Hepatocyte (in vitro differentiated cells): ENCODE measurements around the gene TMEM9B. TPM values are rescaled to one million over a fixed set of nuclear protein-coding genes. Genes with fewer than 3 reads are reported as not detected.

Source experiments
- DNase-seq: peaks from one replicate; pipeline ENCODE4 v3.0.0-alpha.2; 2016; ENCODE audit warnings: low spot score
- H2AFZ ChIP-seq: fragments of 200-600 bp; sonication (generic); 2 replicates; pipeline ENCODE4 v1.6.0; 2016; ENCODE audit warnings: antibody characterized with exemption, mild to moderate bottlenecking
- H3K27ac ChIP-seq: fragments of 200-600 bp; sonication (generic); 2 replicates; pipeline ENCODE4 v1.5.1; 2016; ENCODE audit warnings: mild to moderate bottlenecking
- H3K27me3 ChIP-seq: fragments of 200-600 bp; sonication (generic); 2 replicates; pipeline ENCODE4 v1.6.1; 2016
- H3K36me3 ChIP-seq: fragments of 200-600 bp; sonication (generic); replicated peaks from 2 replicates; pipeline ENCODE4 v1.5.1; 2016; ENCODE audit warnings: low read depth; ENCODE audit not compliant: insufficient read depth
- H3K4me1 ChIP-seq: fragments of 200-600 bp; sonication (generic); 2 replicates; pipeline ENCODE4 v1.5.1; 2016; ENCODE audit warnings: mild to moderate bottlenecking, moderate library complexity; ENCODE audit not compliant: insufficient read depth
- H3K4me2 ChIP-seq: fragments of 200-600 bp; sonication (generic); 2 replicates; pipeline ENCODE4 v1.6.0; 2016
- H3K4me3 ChIP-seq: fragments of 200-600 bp; sonication (generic); 2 replicates; pipeline ENCODE4 v1.5.1; 2016; ENCODE audit warnings: mild to moderate bottlenecking
- H3K79me2 ChIP-seq: fragments of 200-600 bp; sonication (generic); 2 replicates; pipeline ENCODE4 v1.6.0; 2017; ENCODE audit warnings: mild to moderate bottlenecking
- H3K9me2 ChIP-seq: fragments of 200-600 bp; sonication (generic); replicated peaks from 2 replicates; pipeline ENCODE4 v1.6.0; 2017; ENCODE audit warnings: mild to moderate bottlenecking; ENCODE audit not compliant: insufficient read depth
- H3K9me3 ChIP-seq: fragments of 200-600 bp; sonication (generic); 2 replicates; pipeline ENCODE4 v1.5.1; 2016; ENCODE audit warnings: low read depth, mild to moderate bottlenecking
- H4K20me1 ChIP-seq: fragments of 200-600 bp; sonication (generic); 2 replicates; pipeline ENCODE4 v1.6.0; 2016; ENCODE audit warnings: mild to moderate bottlenecking; ENCODE audit not compliant: insufficient read depth, poor library complexity, severe bottlenecking
- CTCF ChIP-seq: fragments of 200-600 bp; sonication (generic); IDR thresholded peaks from 2 replicates; pipeline ENCODE4 v1.5.1; 2016; ENCODE audit warnings: antibody characterized with exemption, mild to moderate bottlenecking; ENCODE audit not compliant: poor library complexity
- EZH2 ChIP-seq: fragments of 200-600 bp; sonication (generic); IDR thresholded peaks from 2 replicates; pipeline ENCODE4 v1.6.1; 2016; ENCODE audit warnings: antibody characterized with exemption, mild to moderate bottlenecking, borderline replicate concordance
- EZH2phosphoT487 ChIP-seq: fragments of 200-600 bp; sonication (generic); IDR thresholded peaks from one replicate; pipeline ENCODE4 v1.6.1; 2018; ENCODE audit warnings: antibody characterized with exemption, mild to moderate bottlenecking, low read depth, moderate library complexity; ENCODE audit not compliant: unreplicated experiment, severe bottlenecking
- WGBS: methylation state at CpG from one replicate; pipeline ENCODE4 v1.1.6; 2016; ENCODE audit warnings: low lambda C conversion rate; ENCODE audit errors: missing lambda C conversion rate; 5-methylcytosine and 5-hydroxymethylcytosine counted together
- polyA plus RNA-seq: library from polyadenylated mRNA; unstranded; fragments of >200 nt; fragmentation: Nextera tagmentation; extraction: Ambion mirVana; gene quantifications from 2 replicates; pipeline ENCODE4 v1.2.1, GENCODE V29; 2016
- total RNA-seq: library from RNA; depleted of rRNA; stranded (reverse); fragments of >200 nt; gene quantifications from 2 replicates; pipeline ENCODE4 v1.2.3, GENCODE V29; 2014

The TMEM9B gene
- total and polyA plus RNA-seq, 2 experiments from 2014 or later: 47.4 to 69.6 TPM

- Histone ChIP-seq H3K27ac (peak overlapping the region; percentile 26), H3K9me3 (no peaks in the 10 kb centered on the region), H3K4me1 (peaks cover 4% of the 10 kb centered on the region), H3K79me2 (peaks cover 54% of the 10 kb centered on the region), H4K20me1 (no peaks in the 10 kb centered on the region), H3K36me3 (no peaks in the 10 kb centered on the region), H3K4me2 (no peak overlapping the region), H3K4me3 (no peak overlapping the region), H3K9me2 (no peaks in the 10 kb centered on the region), H3K27me3 (no peaks in the 10 kb centered on the region), H2AFZ (no peak overlapping the region)
- WGBS: 34% methylated on average over 2 of the region's 2 CpGs
- peak; percentile 77 for DNase-seq
- TF ChIP-seq EZH2 (no peak), EZH2phosphoT487 (no peak), CTCF (peak; percentile 60)
Observed at GRCh38 chr11:8959546-8960166, 4.6 kb downstream of the TMEM9B start.

- Histone ChIP-seq H3K9me3 (no peaks in the 10 kb centered on the region), H4K20me1 (no peaks in the 10 kb centered on the region), H3K27me3 (no peaks in the 10 kb centered on the region), H3K79me2 (peaks cover 34% of the 10 kb centered on the region), H3K9me2 (no peaks in the 10 kb centered on the region), H3K4me3 (no peak overlapping the region), H3K4me1 (no peaks in the 10 kb centered on the region), H3K27ac (no peak overlapping the region), H3K36me3 (no peaks in the 10 kb centered on the region), H2AFZ (no peak overlapping the region), H3K4me2 (no peak overlapping the region)
- DNase-seq: no peak
- WGBS: 94% methylated on average over 4 of the region's 4 CpGs
- TF ChIP-seq EZH2: no peak
- no peak for TF ChIP-seq CTCF
- TF ChIP-seq EZH2phosphoT487: no peak
Observed at GRCh38 chr11:8956860-8957259, 7.4 kb downstream of the TMEM9B start.

- Histone ChIP-seq H3K27ac (no peak overlapping the region), H3K4me3 (no peak overlapping the region), H3K27me3 (no peaks in the 10 kb centered on the region), H3K9me3 (no peaks in the 10 kb centered on the region), H4K20me1 (no peaks in the 10 kb centered on the region), H3K36me3 (no peaks in the 10 kb centered on the region), H3K4me1 (no peaks in the 10 kb centered on the region), H3K79me2 (no peaks in the 10 kb centered on the region), H3K4me2 (no peak overlapping the region), H3K9me2 (no peaks in the 10 kb centered on the region), H2AFZ (no peak overlapping the region)
- no peak for DNase-seq
- 81% methylated on average over 3 of the region's 3 CpGs for WGBS
- no peak for TF ChIP-seq EZH2
Observed at GRCh38 chr11:8948886-8949285, 15.4 kb downstream of the TMEM9B start.

GRCh38 chr11:8947230-8947943, 16.9 kb downstream of the TMEM9B start:
- DNase-seq: no peak
- H3K36me3 ChIP-seq: no peaks in the 10 kb centered on the region
- no peak overlapping the region for H3K27ac ChIP-seq
- no peak overlapping the region for H3K4me3 ChIP-seq
- no peaks in the 10 kb centered on the region for H3K27me3 ChIP-seq
- TF ChIP-seq CTCF (no peak), EZH2phosphoT487 (no peak), EZH2 (no peak)
- H4K20me1 ChIP-seq: no peaks in the 10 kb centered on the region
- no peak overlapping the region for H2AFZ ChIP-seq
- 63% methylated on average over 4 of the region's 4 CpGs for WGBS
- no peak overlapping the region for H3K4me2 ChIP-seq
- no peaks in the 10 kb centered on the region for H3K79me2 ChIP-seq
- no peaks in the 10 kb centered on the region for H3K9me2 ChIP-seq
- H3K9me3 ChIP-seq: no peaks in the 10 kb centered on the region
- no peaks in the 10 kb centered on the region for H3K4me1 ChIP-seq
